H9 (cell line): ENCODE measurements around the gene PRICKLE1. TPM values are rescaled to one million over a fixed set of nuclear protein-coding genes. Genes with fewer than 3 reads are reported as not detected.

Experiments
- DNase-seq: peaks from one replicate; pipeline ENCODE4 v3.0.0-alpha.2; 2017
- H2AFZ ChIP-seq: one replicate; pipeline ENCODE4 v1.6.1; 2013; ENCODE audit warnings: mild to moderate bottlenecking, low read length, control low read depth, moderate library complexity
- H2AK5ac ChIP-seq: 2 replicates; pipeline ENCODE4 v1.6.1; 2013; ENCODE audit warnings: low read length, control low read depth, mixed read lengths; ENCODE audit not compliant: insufficient read length
- H2BK120ac ChIP-seq: one replicate; pipeline ENCODE4 v1.6.1; 2013; ENCODE audit warnings: low read depth, mild to moderate bottlenecking, low read length, control low read depth, inconsistent platforms; ENCODE audit not compliant: poor library complexity, severe bottlenecking
- H2BK12ac ChIP-seq: 2 replicates; pipeline ENCODE4 v1.6.1; 2013; ENCODE audit warnings: low read length, control low read depth, mixed read lengths, low read depth; ENCODE audit not compliant: insufficient read length
- H2BK15ac ChIP-seq: 2 replicates; pipeline ENCODE4 v1.6.1; 2013; ENCODE audit warnings: low read depth, low read length, control low read depth
- H2BK20ac ChIP-seq: one replicate; pipeline ENCODE4 v1.6.1; 2013; ENCODE audit warnings: low read depth, mild to moderate bottlenecking, low read length, control low read depth, inconsistent platforms; ENCODE audit not compliant: poor library complexity, severe bottlenecking
- H2BK5ac ChIP-seq: 2 replicates; pipeline ENCODE4 v1.6.1; 2013; ENCODE audit warnings: low read length, control low read depth, mixed read lengths; ENCODE audit not compliant: insufficient read length
- H3K14ac ChIP-seq: 2 replicates; pipeline ENCODE4 v1.6.1; 2013; ENCODE audit warnings: low read length, control low read depth; ENCODE audit not compliant: insufficient read depth
- H3K18ac ChIP-seq: 2 replicates; pipeline ENCODE4 v1.6.1; 2013; ENCODE audit warnings: low read depth, mild to moderate bottlenecking, mixed read lengths, low read length, control low read depth; ENCODE audit not compliant: insufficient read length
- H3K23ac ChIP-seq: 2 replicates; pipeline ENCODE4 v1.6.1; 2013; ENCODE audit warnings: low read length, control low read depth, mixed read lengths, low read depth; ENCODE audit not compliant: insufficient read length
- H3K23me2 ChIP-seq: 2 replicates; pipeline ENCODE4 v1.6.1; 2013; ENCODE audit warnings: low read depth, mild to moderate bottlenecking, mixed read lengths, low read length, control low read depth; ENCODE audit not compliant: insufficient read length, poor library complexity, severe bottlenecking
- H3K27ac ChIP-seq: 2 replicates; pipeline ENCODE4 v1.5.1; 2013; ENCODE audit warnings: low read length, control low read depth, mixed read lengths, low read depth; ENCODE audit not compliant: insufficient read length
- H3K27me3 ChIP-seq: 2 replicates; pipeline ENCODE4 v1.6.1; 2013; ENCODE audit warnings: low read length, control low read depth, inconsistent platforms; ENCODE audit not compliant: insufficient read depth
- H3K4ac ChIP-seq: 2 replicates; pipeline ENCODE4 v1.6.1; 2013; ENCODE audit warnings: low read depth, mild to moderate bottlenecking, control low read depth, inconsistent platforms, low read length, moderate library complexity
- H3K4me1 ChIP-seq: 2 replicates; pipeline ENCODE4 v1.6.1; 2013; ENCODE audit warnings: low read length, control low read depth, inconsistent platforms; ENCODE audit not compliant: insufficient read depth
- H3K4me2 ChIP-seq: 2 replicates; pipeline ENCODE4 v1.6.1; 2013; ENCODE audit warnings: low read length, control low read depth, mixed read lengths; ENCODE audit not compliant: insufficient read length, insufficient read depth
- H3K56ac ChIP-seq: 2 replicates; pipeline ENCODE4 v1.6.1; 2013; ENCODE audit warnings: low read depth, mild to moderate bottlenecking, mixed read lengths, low read length, control low read depth; ENCODE audit not compliant: insufficient read length
- H3K79me1 ChIP-seq: 2 replicates; pipeline ENCODE4 v1.6.1; 2013; ENCODE audit warnings: low read depth, mild to moderate bottlenecking, moderate library complexity, low read length, control low read depth, inconsistent platforms; ENCODE audit not compliant: insufficient read depth, poor library complexity, severe bottlenecking
- H3K79me2 ChIP-seq: 2 replicates; pipeline ENCODE4 v1.6.1; 2013; ENCODE audit warnings: low read length, control low read depth, inconsistent platforms; ENCODE audit not compliant: insufficient read depth
- H3K9ac ChIP-seq: 2 replicates; pipeline ENCODE4 v1.6.1; 2013; ENCODE audit warnings: low read length, control low read depth, mixed read lengths; ENCODE audit not compliant: insufficient read length; ENCODE audit errors: extremely low read depth
- H3K9me3 ChIP-seq: one replicate; pipeline ENCODE4 v1.6.1; 2013; ENCODE audit warnings: low read depth, low read length, inconsistent platforms; ENCODE audit not compliant: control insufficient read depth
- H3T11ph ChIP-seq: one replicate; pipeline ENCODE4 v1.6.1; 2013; ENCODE audit warnings: mild to moderate bottlenecking, low read length, control low read depth, inconsistent platforms
- H4K20me1 ChIP-seq: one replicate; pipeline ENCODE4 v1.6.1; 2013; ENCODE audit not compliant: control insufficient read depth, insufficient read length, insufficient read depth
- H4K5ac ChIP-seq: 2 replicates; pipeline ENCODE4 v1.6.1; 2013; ENCODE audit warnings: low read depth, mild to moderate bottlenecking, mixed read lengths, low read length, control low read depth; ENCODE audit not compliant: insufficient read length
- H4K8ac ChIP-seq: replicated peaks from 2 replicates; pipeline ENCODE4 v1.6.1; 2013; ENCODE audit warnings: low read length, control low read depth, mixed read lengths, low read depth; ENCODE audit not compliant: insufficient read length
- H4K91ac ChIP-seq: 2 replicates; pipeline ENCODE4 v1.6.1; 2013; ENCODE audit warnings: low read depth, mild to moderate bottlenecking, moderate library complexity, mixed read lengths, low read length, control low read depth; ENCODE audit not compliant: insufficient read length
- H3K27ac Mint-ChIP-seq, 3 experiments: 2 replicates in 2 of 3; 3 replicates in 1 of 3; pipeline ENCODE4 v1.8.0; 2020 to 2021; ENCODE audit warnings: mixed read lengths in 3 of 3, mild to moderate bottlenecking in 1 of 3, moderate library complexity in 1 of 3
- H3K27me3 Mint-ChIP-seq: 2 replicates; pipeline ENCODE4 v1.8.0; 2021; ENCODE audit warnings: low read depth, mild to moderate bottlenecking, moderate library complexity, mixed read lengths
- H3K36me3 Mint-ChIP-seq, 3 experiments: 2 replicates in 2 of 3; 3 replicates in 1 of 3; pipeline ENCODE4 v1.8.0; 2020 to 2021; ENCODE audit warnings: low read depth in 3 of 3, mixed read lengths in 3 of 3; ENCODE audit not compliant: insufficient read depth in 1 of 3
- H3K4me1 Mint-ChIP-seq, 2 experiments: 2 replicates each; pipeline ENCODE4 v1.8.0; 2020; ENCODE audit warnings: mixed read lengths in 2 of 2
- H3K4me3 Mint-ChIP-seq, 2 experiments: 2 replicates in 1 of 2; 3 replicates in 1 of 2; pipeline ENCODE4 v1.8.0; 2020 to 2021; ENCODE audit warnings: mild to moderate bottlenecking in 2 of 2, mixed read lengths in 2 of 2, moderate library complexity in 1 of 2
- H3K9me3 Mint-ChIP-seq, 2 experiments: 2 replicates in 1 of 2; 3 replicates in 1 of 2; pipeline ENCODE4 v1.8.0; 2020; ENCODE audit warnings: mild to moderate bottlenecking in 2 of 2, mixed read lengths in 2 of 2, moderate library complexity in 1 of 2
- CTCF ChIP-seq: fragments of 200-600 bp; sonication (generic); conservative IDR thresholded peaks from 3 replicates; pipeline ENCODE4 v1.8.0; 2021; ENCODE audit warnings: antibody characterized with exemption, mild to moderate bottlenecking
- WGBS: extraction: QIAGEN DNeasy Blood & Tissue Kit; methylation state at CpG from one replicate; pipeline ENCODE4 v1.1.7; 2013; ENCODE audit warnings: missing lambda C conversion rate, low lambda C conversion rate, mixed read lengths; ENCODE audit not compliant: insufficient read length; ENCODE audit errors: extremely low coverage; 5-methylcytosine and 5-hydroxymethylcytosine counted together
- total RNA-seq: library from RNA; stranded (reverse); gene quantifications from 2 replicates; pipeline ENCODE4 v1.2.1, GENCODE V29; 2021

The PRICKLE1 gene
- total RNA-seq, 1 experiment from 2014 or later, result 20.5 TPM

- Histone ChIP-seq H3K9me3 (no peaks in the 10 kb centered on the region), H3K79me1 (no peaks in the 10 kb centered on the region), H3K18ac (no peak overlapping the region), H3K4me2 (no peak overlapping the region), H2AFZ (no peak overlapping the region), H4K8ac (no peak overlapping the region), H2BK12ac (no peak overlapping the region), H3K4ac (no peak overlapping the region), H3K4me1 (peaks cover 11% of the 10 kb centered on the region), H2BK120ac (no peak overlapping the region), H3T11ph (no peak overlapping the region), H2BK5ac (no peak overlapping the region), H3K27ac (no peak overlapping the region), H2BK15ac (no peak overlapping the region), H3K23me2 (peaks cover 11% of the 10 kb centered on the region), H3K23ac (no peak overlapping the region), H4K20me1 (no peaks in the 10 kb centered on the region), H4K5ac (no peak overlapping the region), H4K91ac (no peak overlapping the region), H3K56ac (no peak overlapping the region), H3K9ac (no peak overlapping the region), H3K79me2 (peaks cover 45% of the 10 kb centered on the region; the same call in 1 of the 2 replicates), H3K27me3 (no peaks in the 10 kb centered on the region), H2AK5ac (no peak overlapping the region), H2BK20ac (no peak overlapping the region), H3K14ac (no peak overlapping the region)
- DNase-seq, result no peak
- no peak for TF ChIP-seq CTCF
- Mint-ChIP-seq H3K36me3 (peaks cover 4 to 16% (median 7%) of the 10 kb centered on the region in 3 experiments; a peak in 4 of 7 replicates), H3K4me3 (no peak overlapping the region), H3K27me3 (peaks cover 22% of the 10 kb centered on the region), H3K4me1 (peaks cover 63 to 69% of the 10 kb centered on the region in 2 experiments), H3K27ac (peak overlapping the region in 1 of 3 experiments; percentile 27; a peak in 1 of 7 replicates), H3K9me3 (no peaks in the 10 kb centered on the region)
- no CpG with 5 or more reads among the region's 1 CpG for WGBS
Measured at GRCh38 chr12:42477941-42478340, 111.6 kb downstream of the PRICKLE1 start.
